ENCODE results near the gene CD82.

- TF ChIP-seq CTCF (IDR thresholded peaks at IDR 0.05) (no peak), MAX (IDR thresholded peaks at IDR 0.05; ENCODE audit: low read depth) (no peak), POLR2AphosphoS5 (IDR thresholded peaks at IDR 0.05; ENCODE audit: low read depth, low read length) (no peak), SIN3A (IDR thresholded peaks at IDR 0.05; ENCODE audit: borderline replicate concordance, low read depth, low read length) (no peak), JUND (IDR thresholded peaks at IDR 0.05) (no peak), YY1 (IDR thresholded peaks at IDR 0.05; ENCODE audit: low read depth) (no peak), RFX5 (IDR thresholded peaks at IDR 0.05; ENCODE audit: low read length) (no peak), RAD21 (IDR thresholded peaks at IDR 0.05; ENCODE audit: low read length) (no peak), TAF1 (IDR thresholded peaks at IDR 0.05; ENCODE audit: borderline replicate concordance, low read depth, low read length) (no peak), REST (IDR thresholded peaks at IDR 0.05; ENCODE audit: low read depth, low read length) (no peak), MXI1 (IDR thresholded peaks at IDR 0.05; ENCODE audit: low read depth, low read length) (no peak), NFIC (IDR thresholded peaks at IDR 0.05; ENCODE audit: borderline replicate concordance) (no peak), ELF1 (IDR thresholded peaks at IDR 0.05) (no peak), SMC3 (IDR thresholded peaks at IDR 0.05; ENCODE audit: low read depth, low read length) (no peak)
Measured at GRCh38 chr11:44591557-44591956, 26.1 kb downstream of the CD82 start.
